Measurements from ENCODE around the gene LMX1B.

GRCh38 chr9:126735482-126735881, 121.8 kb downstream of the LMX1B start:
- TF ChIP-seq CTCF (IDR thresholded peaks at IDR 0.05; ENCODE audit: low read depth, low read length, poor library complexity, severe bottlenecking) (no peak), EZH2phosphoT487 (IDR thresholded peaks at IDR 0.05; ENCODE audit: borderline replicate concordance, low read length) (no peak)
